HepG2 (cell line): Measurements from ENCODE around the gene ZNF221. TPM values are rescaled to one million over a fixed set of nuclear protein-coding genes. Genes with fewer than 3 reads are reported as not detected.
A peak's percentile ranks its signal among the peaks of the same experiment; 100 is the strongest.

Experiments used
- ATM ChIP-seq: fragments of 450-650 bp; IDR thresholded peaks from 2 replicates; pipeline ENCODE4 v1.7.1; 2017; ENCODE audit warnings: mild to moderate bottlenecking, borderline replicate concordance
- ETV5 ChIP-seq: IDR thresholded peaks from 2 replicates; pipeline ENCODE4 v1.6.1; 2018; ENCODE audit warnings: missing biosample characterization, missing genetic modification reagents, inconsistent platforms, borderline replicate concordance
- GTF2F1 ChIP-seq: fragments of 150-350 bp; IDR thresholded peaks from 2 replicates; pipeline ENCODE4 v1.6.1; 2014; ENCODE audit warnings: low read length
- MBD4 ChIP-seq: IDR thresholded peaks from 2 replicates; pipeline ENCODE4 v1.6.1; 2012; ENCODE audit warnings: low read length, inconsistent platforms, borderline replicate concordance
- RFXAP ChIP-seq: sonication (generic); formaldehyde crosslinking; IDR thresholded peaks from 2 replicates; pipeline ENCODE4 v1.4.0; 2020; ENCODE audit warnings: missing genetic modification reagents, borderline replicate concordance
- SCMH1 ChIP-seq: sonication (generic); formaldehyde crosslinking; IDR thresholded peaks from 2 replicates; pipeline ENCODE4 v1.9.0; 2021; ENCODE audit warnings: missing genetic modification reagents, mild to moderate bottlenecking, borderline replicate concordance
- SETDB1 ChIP-seq: sonication (generic); formaldehyde crosslinking; IDR thresholded peaks from 2 replicates; pipeline ENCODE4 v1.5.1; 2020; ENCODE audit warnings: missing genetic modification reagents, mild to moderate bottlenecking, borderline replicate concordance
- ZBTB7A ChIP-seq: sonication (generic); formaldehyde crosslinking; IDR thresholded peaks from 2 replicates; pipeline ENCODE4 v1.8.0; 2022; ENCODE audit warnings: mild to moderate bottlenecking, missing genetic modification reagents
- ZMYM4 ChIP-seq: sonication (generic); formaldehyde crosslinking; IDR thresholded peaks from 2 replicates; pipeline ENCODE4 v1.8.1; 2023; ENCODE audit warnings: mild to moderate bottlenecking, missing genetic modification reagents
- ZNF749 ChIP-seq: sonication (generic); formaldehyde crosslinking; IDR thresholded peaks from 2 replicates; pipeline ENCODE4 v1.8.0; 2022; ENCODE audit warnings: mild to moderate bottlenecking, missing genetic modification reagents, moderate library complexity, borderline replicate concordance
- polyA plus RNA-seq, 8 experiments: library from polyadenylated mRNA; depleted of rRNA in 3 of 8; stranded (reverse) in 7 of 8; unstranded in 1 of 8; fragments of >200 nt; fragmentation: Illumina TruSeq in 4 of 8; extraction: Trizol in 4 of 8; gene quantifications; 2 replicates each; pipeline versions ENCODE4 v1.2.1 to v1.2.3, GENCODE V29; 2011 to 2016; ENCODE audit warnings: low read depth in 4 of 8, missing spikeins in 1 of 8, mixed read lengths in 1 of 8; ENCODE audit not compliant: insufficient read depth in 1 of 8
- total RNA-seq, 5 experiments: library from RNA; depleted of rRNA; stranded (reverse); fragments of >200 nt; fragmentation: Illumina TruSeq; extraction: Trizol; gene quantifications; 2 replicates each; pipeline ENCODE4 v1.2.3, GENCODE V29; 2016; ENCODE audit warnings: low read depth in 1 of 5
- TF ChIP-seq, protein P1 (sequence below): sonication (generic); formaldehyde crosslinking; IDR thresholded peaks from 2 replicates; pipeline ENCODE4 v1.4.0; 2020; ENCODE audit warnings: missing genetic modification reagents, borderline replicate concordance
- TF ChIP-seq, protein P2 (sequence below): IDR thresholded peaks from 2 replicates; pipeline ENCODE4 v1.6.1; 2016; ENCODE audit warnings: low read depth, control low read depth
- TF ChIP-seq, protein P3 (sequence below), 2 experiments: sonication (generic) in 1 of 2; formaldehyde crosslinking in 1 of 2; IDR thresholded peaks; 2 replicates each; pipeline versions ENCODE4 v1.4.0 to v1.6.1; 2018 to 2020; ENCODE audit warnings: missing genetic modification reagents in 2 of 2, borderline replicate concordance in 1 of 2, low read depth in 1 of 2, mild to moderate bottlenecking in 1 of 2, missing biosample characterization in 1 of 2
- TF ChIP-seq, protein P4 (sequence below): sonication (generic); formaldehyde crosslinking; IDR thresholded peaks from 2 replicates; pipeline ENCODE4 v1.4.0; 2020; ENCODE audit warnings: missing genetic modification reagents
- TF ChIP-seq, protein P5 (sequence below): sonication (generic); formaldehyde crosslinking; IDR thresholded peaks from 2 replicates; pipeline ENCODE4 v1.8.1; 2023; ENCODE audit warnings: missing genetic modification reagents, mild to moderate bottlenecking, borderline replicate concordance

The ZNF221 gene
- total and polyA plus RNA-seq, 2 of the 13 experiments (the other 11 are each of a cell fraction or from before 2014, with no cell fraction given): 0.48 to 3.4 TPM

DNA sequence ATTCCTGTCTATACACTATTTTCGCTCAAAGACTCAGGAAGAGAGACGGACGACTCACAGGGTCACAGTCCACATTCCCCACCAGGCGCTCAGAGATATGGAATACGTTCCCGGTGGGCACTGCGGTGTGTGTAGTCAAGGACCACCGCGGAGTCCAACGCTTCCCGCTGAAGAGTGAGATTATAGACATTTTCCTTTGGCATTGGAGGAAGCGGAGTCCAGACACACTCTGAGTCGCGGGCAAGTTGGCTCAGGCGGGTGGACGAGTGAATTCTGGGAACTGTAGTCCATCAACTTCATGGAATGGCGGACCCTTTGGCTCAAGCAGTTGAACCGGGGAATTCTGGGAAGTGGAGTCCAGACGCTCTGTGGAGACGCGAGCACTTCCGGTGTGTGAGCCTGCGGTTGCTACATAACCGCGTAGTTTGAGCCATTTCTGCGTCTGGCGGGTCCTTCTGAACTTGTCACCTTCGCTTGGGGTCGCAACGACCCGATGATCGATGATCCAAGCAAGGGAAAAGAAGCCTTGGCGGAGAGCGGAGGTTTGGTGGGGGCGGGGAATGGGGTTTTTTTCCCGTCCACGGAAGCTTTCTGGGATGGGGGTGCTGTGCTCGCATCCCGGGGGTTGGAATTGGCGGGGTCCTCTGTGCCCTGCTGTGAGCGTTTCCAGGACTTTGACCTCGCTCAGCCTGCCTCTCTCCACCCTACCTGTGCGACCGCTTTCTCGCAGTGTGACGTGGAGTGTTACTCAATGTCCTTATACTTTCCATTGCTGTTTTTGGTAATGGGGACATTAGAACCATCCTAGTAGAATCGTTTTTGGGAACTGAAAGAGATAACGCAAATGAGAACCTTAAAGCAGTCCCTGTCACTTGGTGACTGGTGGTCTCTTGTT is 51.8 kb downstream of the ZNF221 start, which contains the start of gene ZNF230 (continued):
- TF ChIP-seq ATM (no peak), ZMYM4 (CRISPR knock-in tag) (no peak; the same call in 1 of the 2 replicates), SETDB1 (CRISPR knock-in tag) (no peak), SCMH1 (CRISPR knock-in tag) (no peak), ZBTB7A (CRISPR knock-in tag) (no peak), ETV5 (CRISPR knock-in tag) (peak; percentile 77), RFXAP (CRISPR knock-in tag) (0 out of 2 replicates have a peak, but pooled peaks have one; percentile 35), MBD4 (no peak), ZNF749 (no peak), GTF2F1 (no peak)
- TF ChIP-seq, protein P1, sequence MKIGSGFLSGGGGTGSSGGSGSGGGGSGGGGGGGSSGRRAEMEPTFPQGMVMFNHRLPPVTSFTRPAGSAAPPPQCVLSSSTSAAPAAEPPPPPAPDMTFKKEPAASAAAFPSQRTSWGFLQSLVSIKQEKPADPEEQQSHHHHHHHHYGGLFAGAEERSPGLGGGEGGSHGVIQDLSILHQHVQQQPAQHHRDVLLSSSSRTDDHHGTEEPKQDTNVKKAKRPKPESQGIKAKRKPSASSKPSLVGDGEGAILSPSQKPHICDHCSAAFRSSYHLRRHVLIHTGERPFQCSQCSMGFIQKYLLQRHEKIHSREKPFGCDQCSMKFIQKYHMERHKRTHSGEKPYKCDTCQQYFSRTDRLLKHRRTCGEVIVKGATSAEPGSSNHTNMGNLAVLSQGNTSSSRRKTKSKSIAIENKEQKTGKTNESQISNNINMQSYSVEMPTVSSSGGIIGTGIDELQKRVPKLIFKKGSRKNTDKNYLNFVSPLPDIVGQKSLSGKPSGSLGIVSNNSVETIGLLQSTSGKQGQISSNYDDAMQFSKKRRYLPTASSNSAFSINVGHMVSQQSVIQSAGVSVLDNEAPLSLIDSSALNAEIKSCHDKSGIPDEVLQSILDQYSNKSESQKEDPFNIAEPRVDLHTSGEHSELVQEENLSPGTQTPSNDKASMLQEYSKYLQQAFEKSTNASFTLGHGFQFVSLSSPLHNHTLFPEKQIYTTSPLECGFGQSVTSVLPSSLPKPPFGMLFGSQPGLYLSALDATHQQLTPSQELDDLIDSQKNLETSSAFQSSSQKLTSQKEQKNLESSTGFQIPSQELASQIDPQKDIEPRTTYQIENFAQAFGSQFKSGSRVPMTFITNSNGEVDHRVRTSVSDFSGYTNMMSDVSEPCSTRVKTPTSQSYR (CRISPR knock-in tag): no peak
- TF ChIP-seq, protein P2, sequence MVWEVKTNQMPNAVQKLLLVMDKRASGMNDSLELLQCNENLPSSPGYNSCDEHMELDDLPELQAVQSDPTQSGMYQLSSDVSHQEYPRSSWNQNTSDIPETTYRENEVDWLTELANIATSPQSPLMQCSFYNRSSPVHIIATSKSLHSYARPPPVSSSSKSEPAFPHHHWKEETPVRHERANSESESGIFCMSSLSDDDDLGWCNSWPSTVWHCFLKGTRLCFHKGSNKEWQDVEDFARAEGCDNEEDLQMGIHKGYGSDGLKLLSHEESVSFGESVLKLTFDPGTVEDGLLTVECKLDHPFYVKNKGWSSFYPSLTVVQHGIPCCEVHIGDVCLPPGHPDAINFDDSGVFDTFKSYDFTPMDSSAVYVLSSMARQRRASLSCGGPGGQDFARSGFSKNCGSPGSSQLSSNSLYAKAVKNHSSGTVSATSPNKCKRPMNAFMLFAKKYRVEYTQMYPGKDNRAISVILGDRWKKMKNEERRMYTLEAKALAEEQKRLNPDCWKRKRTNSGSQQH (CRISPR knock-in tag): no peak
- TF ChIP-seq, protein P3, sequence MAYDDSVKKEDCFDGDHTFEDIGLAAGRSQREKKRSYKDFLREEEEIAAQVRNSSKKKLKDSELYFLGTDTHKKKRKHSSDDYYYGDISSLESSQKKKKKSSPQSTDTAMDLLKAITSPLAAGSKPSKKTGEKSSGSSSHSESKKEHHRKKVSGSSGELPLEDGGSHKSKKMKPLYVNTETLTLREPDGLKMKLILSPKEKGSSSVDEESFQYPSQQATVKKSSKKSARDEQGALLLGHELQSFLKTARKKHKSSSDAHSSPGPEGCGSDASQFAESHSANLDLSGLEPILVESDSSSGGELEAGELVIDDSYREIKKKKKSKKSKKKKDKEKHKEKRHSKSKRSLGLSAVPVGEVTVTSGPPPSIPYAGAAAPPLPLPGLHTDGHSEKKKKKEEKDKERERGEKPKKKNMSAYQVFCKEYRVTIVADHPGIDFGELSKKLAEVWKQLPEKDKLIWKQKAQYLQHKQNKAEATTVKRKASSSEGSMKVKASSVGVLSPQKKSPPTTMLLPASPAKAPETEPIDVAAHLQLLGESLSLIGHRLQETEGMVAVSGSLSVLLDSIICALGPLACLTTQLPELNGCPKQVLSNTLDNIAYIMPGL (CRISPR knock-in tag; IDR thresholded peaks at IDR 0.05; ENCODE audit: borderline replicate concordance in 1 of 2, low read depth in 1 of 2): peak; percentile 32 to 52; a peak in 1 of 4 replicates
- TF ChIP-seq, protein P4, sequence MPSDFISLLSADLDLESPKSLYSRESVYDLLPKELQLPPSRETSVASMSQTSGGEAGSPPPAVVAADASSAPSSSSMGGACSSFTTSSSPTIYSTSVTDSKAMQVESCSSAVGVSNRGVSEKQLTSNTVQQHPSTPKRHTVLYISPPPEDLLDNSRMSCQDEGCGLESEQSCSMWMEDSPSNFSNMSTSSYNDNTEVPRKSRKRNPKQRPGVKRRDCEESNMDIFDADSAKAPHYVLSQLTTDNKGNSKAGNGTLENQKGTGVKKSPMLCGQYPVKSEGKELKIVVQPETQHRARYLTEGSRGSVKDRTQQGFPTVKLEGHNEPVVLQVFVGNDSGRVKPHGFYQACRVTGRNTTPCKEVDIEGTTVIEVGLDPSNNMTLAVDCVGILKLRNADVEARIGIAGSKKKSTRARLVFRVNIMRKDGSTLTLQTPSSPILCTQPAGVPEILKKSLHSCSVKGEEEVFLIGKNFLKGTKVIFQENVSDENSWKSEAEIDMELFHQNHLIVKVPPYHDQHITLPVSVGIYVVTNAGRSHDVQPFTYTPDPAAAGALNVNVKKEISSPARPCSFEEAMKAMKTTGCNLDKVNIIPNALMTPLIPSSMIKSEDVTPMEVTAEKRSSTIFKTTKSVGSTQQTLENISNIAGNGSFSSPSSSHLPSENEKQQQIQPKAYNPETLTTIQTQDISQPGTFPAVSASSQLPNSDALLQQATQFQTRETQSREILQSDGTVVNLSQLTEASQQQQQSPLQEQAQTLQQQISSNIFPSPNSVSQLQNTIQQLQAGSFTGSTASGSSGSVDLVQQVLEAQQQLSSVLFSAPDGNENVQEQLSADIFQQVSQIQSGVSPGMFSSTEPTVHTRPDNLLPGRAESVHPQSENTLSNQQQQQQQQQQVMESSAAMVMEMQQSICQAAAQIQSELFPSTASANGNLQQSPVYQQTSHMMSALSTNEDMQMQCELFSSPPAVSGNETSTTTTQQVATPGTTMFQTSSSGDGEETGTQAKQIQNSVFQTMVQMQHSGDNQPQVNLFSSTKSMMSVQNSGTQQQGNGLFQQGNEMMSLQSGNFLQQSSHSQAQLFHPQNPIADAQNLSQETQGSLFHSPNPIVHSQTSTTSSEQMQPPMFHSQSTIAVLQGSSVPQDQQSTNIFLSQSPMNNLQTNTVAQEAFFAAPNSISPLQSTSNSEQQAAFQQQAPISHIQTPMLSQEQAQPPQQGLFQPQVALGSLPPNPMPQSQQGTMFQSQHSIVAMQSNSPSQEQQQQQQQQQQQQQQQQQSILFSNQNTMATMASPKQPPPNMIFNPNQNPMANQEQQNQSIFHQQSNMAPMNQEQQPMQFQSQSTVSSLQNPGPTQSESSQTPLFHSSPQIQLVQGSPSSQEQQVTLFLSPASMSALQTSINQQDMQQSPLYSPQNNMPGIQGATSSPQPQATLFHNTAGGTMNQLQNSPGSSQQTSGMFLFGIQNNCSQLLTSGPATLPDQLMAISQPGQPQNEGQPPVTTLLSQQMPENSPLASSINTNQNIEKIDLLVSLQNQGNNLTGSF: no peak
- TF ChIP-seq, protein P5, sequence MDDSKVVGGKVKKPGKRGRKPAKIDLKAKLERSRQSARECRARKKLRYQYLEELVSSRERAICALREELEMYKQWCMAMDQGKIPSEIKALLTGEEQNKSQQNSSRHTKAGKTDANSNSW: no peak
